D721Med (cell line): ENCODE results near the gene KANSL1.

ENCODE experiments used
- DNase-seq: peaks from one replicate; pipeline ENCODE4 v3.0.0; 2011; ENCODE audit warnings: low spot score; ENCODE audit not compliant: insufficient read length
- FAIRE-seq: peaks from 2 replicates; lab custom pipeline; 2011; peaks lifted over from hg19 to GRCh38; lab: Jason Lieb, UNC
- CTCF ChIP-seq: IDR thresholded peaks from 2 replicates; pipeline ENCODE4 v1.5.1; 2012; ENCODE audit warnings: mild to moderate bottlenecking, control low read depth; ENCODE audit not compliant: insufficient read depth; ENCODE audit errors: missing control alignments

The KANSL1 gene

GRCh38 chr17:46195217-46195855 is 2.1 kb upstream of the KANSL1 start:
- FAIRE-seq (no peak), DNase-seq (no peak)

GRCh38 chr17:46194393-46195216 is 1.4 kb upstream of the KANSL1 start:
- DNase-seq (no peak), FAIRE-seq (no peak)
- TF ChIP-seq CTCF = peak; percentile 79

More at GRCh38 chr17:46195217-46195855, 2.1 kb upstream of the KANSL1 start:
- no peak for TF ChIP-seq CTCF

DNA sequence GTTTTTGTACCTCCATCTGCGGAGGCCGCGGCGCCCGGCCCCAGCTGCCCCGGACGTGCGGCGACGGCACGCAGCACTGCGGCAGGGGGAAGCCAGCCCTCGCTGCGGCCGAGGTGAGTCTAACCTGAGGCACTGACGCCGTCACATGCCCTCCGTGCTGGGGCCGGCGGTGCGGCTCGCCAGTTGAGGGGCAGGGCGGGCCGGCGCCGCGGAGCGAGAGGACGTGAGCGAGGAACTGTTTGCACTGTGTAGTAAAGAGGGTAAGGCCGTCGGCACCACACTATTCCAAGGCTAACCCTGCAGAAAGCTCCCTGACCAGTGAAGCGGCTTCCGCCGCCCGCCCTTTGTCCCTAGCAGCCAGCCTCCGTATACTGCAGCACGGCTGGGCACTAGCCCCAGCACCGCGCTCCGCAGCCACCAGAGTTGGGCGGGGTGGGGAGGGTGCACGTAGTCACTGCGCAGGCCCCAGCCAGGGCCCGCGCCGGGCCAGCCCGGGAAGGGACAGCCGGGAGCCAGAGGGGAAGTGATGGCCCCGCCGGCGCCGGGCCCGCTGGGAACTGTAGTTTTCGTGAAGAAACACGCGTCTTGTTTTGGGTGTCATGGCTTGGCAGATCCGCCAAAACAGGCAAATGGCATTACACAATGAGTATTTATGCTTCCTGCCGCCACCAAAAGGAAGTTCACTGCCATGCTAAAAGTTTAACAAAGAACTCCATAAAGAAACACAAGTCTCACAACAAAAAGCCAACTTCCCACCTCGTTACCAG is 580 bp upstream of the KANSL1 start:
- DNase-seq (peak; percentile 54), FAIRE-seq (no peak)
- TF ChIP-seq CTCF = no peak

DNA sequence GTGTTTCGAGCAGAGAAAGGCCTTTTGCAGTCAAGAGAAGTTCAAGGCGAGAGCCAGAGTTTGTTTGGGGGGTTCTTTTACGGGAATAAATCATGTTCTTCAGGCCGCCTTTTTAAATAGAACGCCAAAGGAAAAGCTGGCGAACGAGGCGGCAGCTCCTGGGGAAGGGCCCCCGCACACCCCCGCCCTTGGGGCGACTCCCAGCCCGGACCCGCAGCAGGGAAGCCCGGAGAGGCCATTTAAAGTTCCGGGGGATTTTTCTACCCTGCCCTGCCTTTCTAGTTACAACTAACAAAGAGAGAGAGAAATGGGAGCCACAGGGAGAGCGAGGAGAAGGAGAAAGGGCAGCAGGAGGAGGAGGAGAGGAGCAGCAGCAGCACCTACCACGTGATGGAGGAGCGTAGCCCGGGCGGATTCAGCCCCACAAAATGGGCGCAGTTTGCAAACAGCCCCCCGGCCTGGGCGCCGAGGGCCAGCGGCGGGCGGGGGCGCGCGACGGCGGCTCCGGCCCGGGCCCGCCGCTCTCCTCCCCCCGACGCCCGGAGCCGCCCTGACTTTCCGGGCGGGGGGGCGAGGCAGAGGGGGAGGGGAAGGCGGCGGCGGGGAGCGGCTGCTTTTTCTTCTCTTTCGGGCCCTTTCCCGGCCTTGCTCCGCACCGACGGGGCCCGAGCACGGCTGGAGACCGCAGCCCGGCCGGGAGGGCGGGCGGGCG is 634 bp downstream of the KANSL1 start:
- DNase-seq = peak; percentile 36
- TF ChIP-seq CTCF = no peak
- no peak for FAIRE-seq

DNA sequence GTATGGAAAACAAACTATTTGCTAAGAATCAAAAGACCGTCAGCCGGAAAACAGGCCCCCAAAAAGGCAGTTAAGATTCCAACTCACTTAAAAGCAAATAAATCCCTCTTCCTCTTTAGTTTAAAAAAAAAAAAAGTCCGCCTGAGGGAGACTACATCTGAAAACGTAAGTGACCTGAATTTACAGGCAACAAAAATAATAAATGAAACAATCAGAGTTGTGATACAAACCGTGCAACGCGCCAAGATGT is 1.1 kb downstream of the KANSL1 start:
- FAIRE-seq (no peak), DNase-seq (no peak)
- TF ChIP-seq CTCF = no peak

DNA sequence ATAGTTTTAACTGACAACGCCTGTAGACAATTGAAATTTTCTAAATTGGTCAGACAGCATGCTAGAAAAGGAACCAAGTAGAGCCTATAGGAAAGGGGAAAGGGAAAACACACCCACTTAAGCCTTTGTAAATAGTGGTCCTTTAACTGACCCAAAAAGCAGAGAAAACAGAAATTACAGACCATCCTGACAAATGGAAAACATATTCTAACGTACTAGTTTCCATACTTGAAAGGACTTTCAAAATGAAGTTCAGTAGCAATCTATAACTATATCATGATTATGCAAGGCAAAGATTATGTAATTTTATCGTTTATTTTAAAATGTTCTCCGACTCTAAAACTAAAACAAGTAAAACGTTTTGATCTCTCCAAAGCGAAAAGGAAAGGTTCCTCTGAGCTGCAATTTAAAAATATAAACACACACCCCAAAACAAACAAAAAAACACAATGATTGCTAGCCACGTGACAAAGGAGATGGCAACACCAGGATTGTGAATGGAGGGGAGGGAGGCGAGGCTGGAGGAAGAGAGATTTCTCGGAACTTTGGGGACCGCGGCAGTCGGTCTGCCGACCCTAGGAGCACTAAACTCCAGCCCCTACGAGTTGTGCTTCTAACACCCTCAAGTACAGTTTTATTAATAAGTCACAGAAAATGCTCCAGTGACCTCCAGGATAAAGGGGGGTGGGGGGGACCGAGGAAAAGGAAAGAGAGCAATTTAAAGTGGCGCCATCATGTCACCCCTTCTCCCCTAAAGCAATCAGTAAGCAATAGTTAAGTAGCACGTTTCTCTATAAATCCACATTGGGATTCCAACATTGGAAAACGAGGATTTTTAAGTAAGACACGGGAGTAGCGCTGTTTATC is 1.7 kb downstream of the KANSL1 start:
- no peak for TF ChIP-seq CTCF
- no peak for DNase-seq
- no peak for FAIRE-seq
